ENCODE measurements around the gene DNAJC2.

The DNAJC2 gene

GRCh38 chr7:103344453-103345149 lies at the start of gene DNAJC2:
Gene DNAJC2 (minus strand): TSS chr7:103344767. CDS start chr7:103344622, 145 bp downstream.
- DNase-seq (ENCODE audit: low read depth, low spot score): peak; percentile 77

GRCh38 chr7:103391976-103392375 lies 47.4 kb upstream of the DNAJC2 start:
- DNase-seq (ENCODE audit: low read depth, low spot score): no peak

GRCh38 chr7:103391150-103391549 lies 46.6 kb upstream of the DNAJC2 start:
- no peak for DNase-seq (ENCODE audit: low read depth, low spot score)

GRCh38 chr7:103389263-103389662 lies 44.7 kb upstream of the DNAJC2 start:
- no peak for DNase-seq (ENCODE audit: low read depth, low spot score)

GRCh38 chr7:103388469-103389140 lies 44.0 kb upstream of the DNAJC2 start:
- DNase-seq (ENCODE audit: low read depth, low spot score): no peak

GRCh38 chr7:103387242-103387641 lies 42.7 kb upstream of the DNAJC2 start:
- no peak for DNase-seq (ENCODE audit: low read depth, low spot score)

- no peak for DNase-seq (ENCODE audit: low read depth, low spot score)
Observed at GRCh38 chr7:103382032-103382402, 37.5 kb upstream of the DNAJC2 start.

- DNase-seq (ENCODE audit: low read depth, low spot score): no peak
Observed at GRCh38 chr7:103381280-103382031, 36.9 kb upstream of the DNAJC2 start.

GRCh38 chr7:103380395-103381191 lies 36.0 kb upstream of the DNAJC2 start:
- DNase-seq (ENCODE audit: low read depth, low spot score): no peak

- no peak for DNase-seq (ENCODE audit: low read depth, low spot score)
Observed at GRCh38 chr7:103379270-103379975, 34.9 kb upstream of the DNAJC2 start.

GRCh38 chr7:103373866-103374643 lies 29.5 kb upstream of the DNAJC2 start:
- no peak for DNase-seq (ENCODE audit: low read depth, low spot score)

GRCh38 chr7:103369432-103369831 lies 24.9 kb upstream of the DNAJC2 start:
- DNase-seq (ENCODE audit: low read depth, low spot score): no peak

GRCh38 chr7:103349805-103350204 lies 5.2 kb upstream of the DNAJC2 start:
- no peak for DNase-seq (ENCODE audit: low read depth, low spot score)

- DNase-seq (ENCODE audit: low read depth, low spot score): no peak
Observed at GRCh38 chr7:103348959-103349358, 4.4 kb upstream of the DNAJC2 start.

GRCh38 chr7:103348452-103348851 lies 3.9 kb upstream of the DNAJC2 start:
- DNase-seq (ENCODE audit: low read depth, low spot score): no peak

- DNase-seq (ENCODE audit: low read depth, low spot score): peak; percentile 83
Observed at GRCh38 chr7:103347507-103348267, 3.1 kb upstream of the DNAJC2 start, which contains the start of gene PSMC2. Gene PSMC2 (plus strand): TSS chr7:103347643. CDS start chr7:103347712, 69 bp downstream.

GRCh38 chr7:103346396-103346795 lies 1.8 kb upstream of the DNAJC2 start:
- DNase-seq (ENCODE audit: low read depth, low spot score): no peak

GRCh38 chr7:103343758-103344452 lies 662 bp downstream of the DNAJC2 start:
- DNase-seq (ENCODE audit: low read depth, low spot score): no peak

GRCh38 chr7:103343332-103343731 lies 1.2 kb downstream of the DNAJC2 start:
- no peak for DNase-seq (ENCODE audit: low read depth, low spot score)

Data from iPS DF 19.7 (cell line).